Body of pancreas (tissue), 4 donors: Measurements from ENCODE around the gene TENT5C. TPM values are rescaled to one million over a fixed set of nuclear protein-coding genes. Genes with fewer than 3 reads are reported as not detected.

Experiments used
- ATAC-seq: fragments of 150-250 bp; one replicate; pipeline ENCODE4 v1.9.1; 2016
- DNase-seq, 4 donors: peaks; one replicate each; pipeline ENCODE4 v3.0.0-alpha.2; 2019
- H3K27ac ChIP-seq, 4 donors: fragments of 200-600 bp; sonication (generic); 1 replicate in 3 of 4; 2 replicates in 1 of 4; pipeline versions ENCODE4 v1.5.1 to v1.6.1; 2016 to 2019; ENCODE audit warnings: mild to moderate bottlenecking in 1 of 4, mixed read lengths in 1 of 4, moderate library complexity in 1 of 4
- H3K27me3 ChIP-seq, 2 donors: fragments of 200-600 bp; sonication (generic); one replicate each; pipeline ENCODE4 v1.6.0; 2016; ENCODE audit warnings: mild to moderate bottlenecking in 1 of 2
- H3K36me3 ChIP-seq, 2 donors: fragments of 200-600 bp; sonication (generic); replicated peaks in 1 of 2; 2 replicates each; pipeline ENCODE4 v1.5.1; 2016; ENCODE audit warnings: low read depth in 2 of 2; ENCODE audit not compliant: insufficient read depth in 1 of 2
- H3K4me1 ChIP-seq: fragments of 200-600 bp; sonication (generic); one replicate; pipeline ENCODE4 v1.6.0; 2016
- H3K4me3 ChIP-seq, 2 donors: fragments of 200-600 bp; sonication (generic); 1 replicate in 1 of 2; 2 replicates in 1 of 2; pipeline ENCODE4 v1.5.1; 2016 to 2019
- H3K9me3 ChIP-seq, 3 donors: fragments of 200-600 bp; sonication (generic); 1 replicate in 2 of 3; 2 replicates in 1 of 3; pipeline ENCODE4 v1.5.1; 2016
- CTCF ChIP-seq, 7 experiments: fragments of 450-650 bp in 4 of 7; fragments of 200-600 bp in 3 of 7; sonication (generic) in 3 of 7; IDR thresholded peaks; one replicate each; pipeline ENCODE4 v1.5.1; 2016 to 2019; ENCODE audit warnings: antibody characterized with exemption in 7 of 7
- POLR2A ChIP-seq, 3 donors: fragments of 450-650 bp; IDR thresholded peaks; one replicate each; pipeline ENCODE4 v1.6.1; 2016; ENCODE audit warnings: antibody characterized with exemption in 3 of 3, mild to moderate bottlenecking in 2 of 3
- WGBS, 2 donors: methylation state at CpG; one replicate each; pipeline ENCODE4 v1.1.5; 2017; 5-methylcytosine and 5-hydroxymethylcytosine counted together
- intact Hi-C: fragments of 100-400 bp; cut with DNase I; formaldehyde crosslinking; loops from one replicate; pipeline ENCODE4 v1.15.1; 2023
- total RNA-seq, 2 donors: library from RNA; depleted of rRNA; stranded (reverse); fragments of >200 nt; gene quantifications; one replicate each; pipeline ENCODE4 v1.1.0, GENCODE V29; 2016

Gene TENT5C
- total RNA-seq, 2 donors from 2014 or later = 30.0 to 39.7 TPM

GRCh38 chr1:117636637-117637425 is 31.0 kb downstream of the TENT5C start:
- intact Hi-C loops = no loop called here
- Histone ChIP-seq H3K4me3 (no peak overlapping the region), H3K27me3 (no peaks in the 10 kb centered on the region), H3K27ac (no peak overlapping the region), H3K4me1 (peaks cover 24% of the 10 kb centered on the region), H3K9me3 (no peaks in the 10 kb centered on the region), H3K36me3 (no peaks in the 10 kb centered on the region)
- 79 to 91% methylated on average over 8 of the region's 8 CpGs for WGBS, 2 donors
- no peak for DNase-seq
- no peak for TF ChIP-seq POLR2A (IDR thresholded peaks at IDR 0.05)
- no peak for TF ChIP-seq CTCF (IDR thresholded peaks at IDR 0.05)
- no peak for ATAC-seq

DNA sequence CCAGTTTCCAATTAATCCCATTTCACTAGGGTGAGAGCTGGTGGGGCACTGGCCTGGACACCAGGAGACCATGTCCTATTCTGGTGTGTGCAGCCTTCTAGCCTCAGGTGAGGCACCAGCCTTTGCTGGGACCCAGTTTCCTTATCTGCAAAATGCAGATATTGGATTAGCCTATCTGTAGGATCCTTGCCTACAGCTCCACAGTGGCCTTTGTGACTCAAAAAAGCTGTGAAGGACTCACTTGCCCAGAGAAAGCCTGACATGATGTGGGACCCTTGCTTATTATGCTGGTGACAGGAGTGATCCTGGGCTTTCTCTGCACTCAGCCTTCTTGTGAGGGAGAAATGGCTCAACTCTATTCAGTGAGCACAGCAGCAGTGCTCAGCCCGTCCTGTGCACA is 32.3 kb downstream of the TENT5C start:
- intact Hi-C loops = no loop called here
- no peak for TF ChIP-seq POLR2A (IDR thresholded peaks at IDR 0.05)
- no peak for TF ChIP-seq CTCF (IDR thresholded peaks at IDR 0.05)
- Histone ChIP-seq H3K27me3 (no peaks in the 10 kb centered on the region), H3K4me3 (no peak overlapping the region), H3K36me3 (no peaks in the 10 kb centered on the region), H3K27ac (no peak overlapping the region), H3K4me1 (peaks cover 10% of the 10 kb centered on the region), H3K9me3 (no peaks in the 10 kb centered on the region)
- DNase-seq = no peak
- no peak for ATAC-seq
- 38 to 42% methylated on average over 1 of the region's 1 CpG for WGBS, 2 donors

- peaks cover 4% of the 10 kb centered on the region for H3K4me1 ChIP-seq
- ATAC-seq (no peak), DNase-seq (no peak)
- no peaks in the 10 kb centered on the region for H3K36me3 ChIP-seq
- H3K27ac ChIP-seq = no peak overlapping the region
- WGBS, 2 donors = 81 to 88% methylated on average over 4 of the region's 4 CpGs
- no peaks in the 10 kb centered on the region for H3K27me3 ChIP-seq
- intact Hi-C loops = no loop called here
- H3K9me3 ChIP-seq = no peaks in the 10 kb centered on the region
- H3K4me3 ChIP-seq = no peak overlapping the region
- TF ChIP-seq CTCF (IDR thresholded peaks at IDR 0.05) = no peak
- TF ChIP-seq POLR2A (IDR thresholded peaks at IDR 0.05) = no peak
Measured at GRCh38 chr1:117638759-117639158, 32.9 kb downstream of the TENT5C start.

DNA sequence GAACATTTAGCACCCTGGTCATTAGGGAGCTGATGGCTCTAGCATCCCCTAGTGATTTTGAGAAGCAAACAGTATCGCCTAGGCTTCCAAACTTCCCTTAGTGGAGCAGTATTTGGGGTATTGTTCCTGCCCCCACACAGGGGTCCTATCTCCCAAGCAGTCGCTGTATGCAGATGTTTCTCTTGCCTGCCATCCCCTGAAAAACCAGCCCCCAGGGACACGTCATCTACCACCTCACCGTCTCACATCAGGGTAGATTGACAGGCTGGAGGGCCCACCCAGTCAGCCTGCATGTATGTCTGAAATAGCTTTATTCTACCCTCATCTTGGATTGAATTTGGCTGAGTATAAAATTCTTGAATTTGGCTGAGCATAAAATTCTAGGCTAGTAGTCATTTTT is 33.9 kb downstream of the TENT5C start:
- Histone ChIP-seq H3K27ac (no peak overlapping the region), H3K4me1 (no peaks in the 10 kb centered on the region), H3K27me3 (no peaks in the 10 kb centered on the region), H3K9me3 (no peaks in the 10 kb centered on the region), H3K36me3 (no peaks in the 10 kb centered on the region), H3K4me3 (no peak overlapping the region)
- 92 to 98% methylated on average over 4 of the region's 4 CpGs for WGBS, 2 donors
- no peak for DNase-seq
- ATAC-seq = no peak
- TF ChIP-seq CTCF (IDR thresholded peaks at IDR 0.05) = no peak
- TF ChIP-seq POLR2A (IDR thresholded peaks at IDR 0.05) = no peak
- intact Hi-C loops = no loop called here

GRCh38 chr1:117641536-117641935 is 35.7 kb downstream of the TENT5C start:
- Histone ChIP-seq H3K27me3 (no peaks in the 10 kb centered on the region), H3K4me3 (no peak overlapping the region), H3K4me1 (peaks cover 7% of the 10 kb centered on the region), H3K9me3 (no peaks in the 10 kb centered on the region), H3K27ac (no peak overlapping the region), H3K36me3 (no peaks in the 10 kb centered on the region)
- DNase-seq (no peak), ATAC-seq (no peak)
- TF ChIP-seq POLR2A (IDR thresholded peaks at IDR 0.05) = no peak
- TF ChIP-seq CTCF (IDR thresholded peaks at IDR 0.05) = no peak
- 90 to 93% methylated on average over 3 of the region's 3 CpGs for WGBS, 2 donors
- intact Hi-C loops = no loop called here
